ENCODE data around the gene UMAD1. TPM values are rescaled to one million over a fixed set of nuclear protein-coding genes. Genes with fewer than 3 reads are reported as not detected.
"Not testable (repeated sequence)": the region's sequence is repeated elsewhere in the genome, so short reads cannot be mapped to it uniquely, and the experiment has no call there.

UMAD1 gene
- total RNA-seq, 1 donor from 2014 or later, result 18.6 TPM

- ATAC-seq (no peak), DNase-seq (ENCODE audit: low spot score) (no peak)
- intact Hi-C loops (cut with DNase I), result no loop called here
These were observed 142.4 kb downstream of the UMAD1 start for GRCh38 chr7:7783001-7783400.

- ATAC-seq (no peak), DNase-seq (ENCODE audit: low spot score) (no peak)
- intact Hi-C loops (cut with DNase I), result no loop called here
These were observed 144.9 kb downstream of the UMAD1 start for GRCh38 chr7:7785344-7785973.

- DNase-seq (ENCODE audit: low spot score) (no peak), ATAC-seq (no peak)
- intact Hi-C loops (cut with DNase I), result no loop called here
These were observed 146.0 kb downstream of the UMAD1 start for GRCh38 chr7:7786595-7786994.

- intact Hi-C loops (cut with DNase I), result no loop called here
- ATAC-seq (no peak), DNase-seq (ENCODE audit: low spot score) (no peak)
These were observed 149.0 kb downstream of the UMAD1 start for GRCh38 chr7:7789551-7789988.

- ATAC-seq (no peak), DNase-seq (ENCODE audit: low spot score) (no peak)
- intact Hi-C loops (cut with DNase I), result no loop called here
These were observed 149.6 kb downstream of the UMAD1 start for GRCh38 chr7:7790041-7790741.

- DNase-seq (ENCODE audit: low spot score) (no peak), ATAC-seq (no peak)
- intact Hi-C loops (cut with DNase I), result no loop called here
These were observed 151.0 kb downstream of the UMAD1 start for GRCh38 chr7:7791523-7791922.

- ATAC-seq (no peak), DNase-seq (ENCODE audit: low spot score) (no peak)
- intact Hi-C loops (cut with DNase I), result no loop called here
These were observed 151.5 kb downstream of the UMAD1 start for GRCh38 chr7:7792056-7792455.

GRCh38 chr7:7793249-7793648, 152.7 kb downstream of the UMAD1 start:
- no peak for ATAC-seq
- intact Hi-C loops (cut with DNase I), result no loop called here
- DNase-seq (ENCODE audit: low spot score), result no peak

GRCh38 chr7:7793921-7794320, 153.4 kb downstream of the UMAD1 start:
- DNase-seq (ENCODE audit: low spot score), result no peak
- ATAC-seq, result no peak
- intact Hi-C loops (cut with DNase I), result no loop called here

GRCh38 chr7:7795203-7795602, 154.7 kb downstream of the UMAD1 start:
- intact Hi-C loops (cut with DNase I), result no loop called here
- ATAC-seq, result no peak

GRCh38 chr7:7795630-7796121, 155.1 kb downstream of the UMAD1 start:
- DNase-seq (ENCODE audit: low spot score), result no peak
- no peak for ATAC-seq
- intact Hi-C loops (cut with DNase I), result no loop called here

More at GRCh38 chr7:7795203-7795602, 154.7 kb downstream of the UMAD1 start:
- no peak for DNase-seq (ENCODE audit: low spot score)

- ATAC-seq, result no peak
- no peak for DNase-seq (ENCODE audit: low spot score)
- intact Hi-C loops (cut with DNase I), result no loop called here
These were observed 158.0 kb downstream of the UMAD1 start for GRCh38 chr7:7798510-7798909.

- DNase-seq (ENCODE audit: low spot score) (no peak), ATAC-seq (no peak)
- intact Hi-C loops (cut with DNase I), result no loop called here
These were observed 158.6 kb downstream of the UMAD1 start for GRCh38 chr7:7799138-7799537.

- intact Hi-C loops (cut with DNase I), result no loop called here
- ATAC-seq (no peak), DNase-seq (ENCODE audit: low spot score) (no peak)
These were observed 162.0 kb downstream of the UMAD1 start for GRCh38 chr7:7802531-7802930.

GRCh38 chr7:7803715-7804178, 163.2 kb downstream of the UMAD1 start:
- ATAC-seq (no peak), DNase-seq (ENCODE audit: low spot score) (no peak)
- intact Hi-C loops (cut with DNase I), result no loop called here

- ATAC-seq; DNase-seq (ENCODE audit: low spot score); intact Hi-C loops (cut with DNase I): not testable (repeated sequence)
These were observed 164.3 kb downstream of the UMAD1 start for GRCh38 chr7:7804822-7805221.

GRCh38 chr7:7805511-7806153, 165.1 kb downstream of the UMAD1 start:
- intact Hi-C loops (cut with DNase I), result no loop called here
- no peak for DNase-seq (ENCODE audit: low spot score)
- no peak for ATAC-seq

GRCh38 chr7:7808156-7808555, 167.6 kb downstream of the UMAD1 start:
- DNase-seq (ENCODE audit: low spot score) (no peak), ATAC-seq (no peak)
- intact Hi-C loops (cut with DNase I), result no loop called here

- intact Hi-C loops (cut with DNase I), result no loop called here
- DNase-seq (ENCODE audit: low spot score) (no peak), ATAC-seq (no peak)
These were observed 168.1 kb downstream of the UMAD1 start for GRCh38 chr7:7808626-7809025.

- DNase-seq (ENCODE audit: low spot score) (no peak), ATAC-seq (no peak)
- intact Hi-C loops (cut with DNase I), result no loop called here
These were observed 169.8 kb downstream of the UMAD1 start for GRCh38 chr7:7810380-7810779.

Data from sciatic nerve (tissue), 2 donors.